NCI-H345 treated with DMSO at 0.1 percent for 48 hours (cell line): Measurements from ENCODE around the gene VOPP1.
A peak's percentile ranks its signal among the peaks of the same experiment; 100 is the strongest.
"Not testable (repeated sequence)": the region's sequence is repeated elsewhere in the genome, so short reads cannot be mapped to it uniquely, and the experiment has no call there.

Experiments used
- DNase-seq: peaks from one replicate; lab custom pipeline; 2025; ENCODE audit not compliant: unreplicated experiment; lab: John Stamatoyannopoulos, UW

VOPP1 gene

GRCh38 chr7:55490099-55490498 is 82.2 kb downstream of the VOPP1 start:
- DNase-seq: no peak

GRCh38 chr7:55489552-55489951 is 82.8 kb downstream of the VOPP1 start:
- no peak for DNase-seq

- DNase-seq: no peak
Measured at GRCh38 chr7:55488804-55489340, 83.4 kb downstream of the VOPP1 start.

GRCh38 chr7:55488216-55488615 is 84.1 kb downstream of the VOPP1 start:
- no peak for DNase-seq

- DNase-seq: no peak
Measured at GRCh38 chr7:55486991-55487390, 85.3 kb downstream of the VOPP1 start.

GRCh38 chr7:55486192-55486590 is 86.1 kb downstream of the VOPP1 start:
- no peak for DNase-seq

GRCh38 chr7:55485501-55486191 is 86.7 kb downstream of the VOPP1 start:
- DNase-seq: no peak

- no peak for DNase-seq
Measured at GRCh38 chr7:55484834-55485233, 87.5 kb downstream of the VOPP1 start.

GRCh38 chr7:55484241-55484640 is 88.1 kb downstream of the VOPP1 start:
- DNase-seq: no peak

GRCh38 chr7:55483046-55483445 is 89.3 kb downstream of the VOPP1 start:
- DNase-seq: no peak

- DNase-seq: no peak
Measured at GRCh38 chr7:55481155-55481554, 91.1 kb downstream of the VOPP1 start.

- no peak for DNase-seq
Measured at GRCh38 chr7:55478700-55479099, 93.6 kb downstream of the VOPP1 start.

GRCh38 chr7:55477781-55478374 is 94.4 kb downstream of the VOPP1 start:
- DNase-seq: no peak

GRCh38 chr7:55476852-55477780 is 95.2 kb downstream of the VOPP1 start:
- no peak for DNase-seq

GRCh38 chr7:55475855-55476803 is 96.2 kb downstream of the VOPP1 start:
- peak; percentile 6 for DNase-seq

GRCh38 chr7:55474944-55475854 is 97.1 kb downstream of the VOPP1 start:
- no peak for DNase-seq

- DNase-seq: no peak
Measured at GRCh38 chr7:55473932-55474331, 98.4 kb downstream of the VOPP1 start.

GRCh38 chr7:55472928-55473725 is 99.2 kb downstream of the VOPP1 start:
- no peak for DNase-seq

- DNase-seq: not testable (repeated sequence)
Measured at GRCh38 chr7:55472406-55472805, 99.9 kb downstream of the VOPP1 start.
